ENCODE data around the gene RPS6KA2. TPM values are rescaled to one million over a fixed set of nuclear protein-coding genes. Genes with fewer than 3 reads are reported as not detected.

The RPS6KA2 gene
- total RNA-seq, 1 experiment from 2014 or later = 4.1 TPM

- Histone ChIP-seq H3K36me3 (ENCODE audit: control insufficient read depth, insufficient read depth, low read length) (no peaks in the 10 kb centered on the region), H3K9me3 (ENCODE audit: control insufficient read depth, insufficient read depth, low read depth, low read length) (no peaks in the 10 kb centered on the region), H3K4me1 (ENCODE audit: control insufficient read depth, insufficient read depth, low read length) (peaks cover 3% of the 10 kb centered on the region; the same call in 1 of the 2 replicates), H3K27me3 (ENCODE audit: control insufficient read depth, insufficient read depth, low read length) (no peaks in the 10 kb centered on the region), H3K27ac (ENCODE audit: low read length) (no peak overlapping the region), H3K4me3 (ENCODE audit: low read depth in 2 of 2, low read length in 2 of 2) (no peak overlapping the region)
- ChIA-PET CTCF (no interaction called here), POLR2A (no interaction called here)
- TF ChIP-seq TCF7L2 (IDR thresholded peaks at IDR 0.05; ENCODE audit: low read depth, low read length) (no peak), POLR2AphosphoS5 (IDR thresholded peaks at IDR 0.05; ENCODE audit: low read depth, low read length) (no peak), CTCF (IDR thresholded peaks at IDR 0.05) (no peak), SIN3A (IDR thresholded peaks at IDR 0.05; ENCODE audit: borderline replicate concordance, insufficient read depth, low read depth, low read length) (no peak), REST (IDR thresholded peaks at IDR 0.05; ENCODE audit: insufficient read depth in 1 of 2, low read depth in 2 of 2, low read length in 1 of 2) (no peak)
- ATAC-seq = no peak
- in situ Hi-C loops (cut with HindIII; ENCODE audit: low pct_unique_long_range_greater_than_20kb, low sequenced_read_pairs) = no loop called here
- intact Hi-C loops (cut with micrococcal nuclease; ENCODE audit: unreplicated experiment) = no loop called here
- DNase-seq (ENCODE audit: low read depth, low spot score) = no peak
- BruUV-seq (replicated peaks) = no TSS peak
Observed at GRCh38 chr6:166462461-166463135, 164.5 kb downstream of the RPS6KA2 start.

- BruUV-seq (replicated peaks) = no TSS peak
- Histone ChIP-seq H3K4me1 (ENCODE audit: control insufficient read depth, insufficient read depth, low read length) (peaks cover 3% of the 10 kb centered on the region; the same call in 1 of the 2 replicates), H3K9me3 (ENCODE audit: control insufficient read depth, insufficient read depth, low read depth, low read length) (no peaks in the 10 kb centered on the region), H3K27me3 (ENCODE audit: control insufficient read depth, insufficient read depth, low read length) (no peaks in the 10 kb centered on the region), H3K36me3 (ENCODE audit: control insufficient read depth, insufficient read depth, low read length) (no peaks in the 10 kb centered on the region), H3K27ac (ENCODE audit: low read length) (no peak overlapping the region), H3K4me3 (ENCODE audit: low read depth in 2 of 2, low read length in 2 of 2) (no peak overlapping the region)
- DNase-seq (ENCODE audit: low read depth, low spot score) (no peak), ATAC-seq (no peak)
- ChIA-PET POLR2A (no interaction called here), CTCF (no interaction called here)
- intact Hi-C loops (cut with micrococcal nuclease; ENCODE audit: unreplicated experiment) = no loop called here
- TF ChIP-seq POLR2AphosphoS5 (IDR thresholded peaks at IDR 0.05; ENCODE audit: low read depth, low read length) (no peak), TCF7L2 (IDR thresholded peaks at IDR 0.05; ENCODE audit: low read depth, low read length) (no peak), REST (IDR thresholded peaks at IDR 0.05; ENCODE audit: insufficient read depth in 1 of 2, low read depth in 2 of 2, low read length in 1 of 2) (no peak), SIN3A (IDR thresholded peaks at IDR 0.05; ENCODE audit: borderline replicate concordance, insufficient read depth, low read depth, low read length) (no peak), CTCF (IDR thresholded peaks at IDR 0.05) (no peak)
- in situ Hi-C loops (cut with HindIII; ENCODE audit: low pct_unique_long_range_greater_than_20kb, low sequenced_read_pairs) = no loop called here
Observed at GRCh38 chr6:166461821-166462460, 165.1 kb downstream of the RPS6KA2 start.

Measured in Panc1 (cell line).